BJ (cell line): ENCODE measurements around the gene MAU2. TPM values are rescaled to one million over a fixed set of nuclear protein-coding genes. Genes with fewer than 3 reads are reported as not detected.

Source experiments
- CTCF ChIA-PET: fragments of 350-600 bp; formaldehyde crosslinking; extraction: SDS; loops from one replicate; lab custom pipeline; 2021; ENCODE audit warnings: antibody characterized with exemption, inconsistent platforms; lab: Yijun Ruan, JAX
- POLR2A ChIA-PET: fragments of 300-600 bp; sonication (Branson Sonifier 250); formaldehyde crosslinking; extraction: SDS; loops from one replicate; lab custom pipeline; 2021; ENCODE audit warnings: antibody characterized with exemption; lab: Charles Lee
- DNase-seq: peaks from one replicate; pipeline ENCODE4 v3.0.0-alpha.2; 2011; ENCODE audit warnings: low read depth
- H3K27me3 ChIP-seq: 2 replicates; pipeline ENCODE4 v1.6.0; 2011; ENCODE audit warnings: low read length; ENCODE audit not compliant: control insufficient read depth, insufficient read depth
- H3K36me3 ChIP-seq: 2 replicates; pipeline ENCODE4 v1.5.1; 2011; ENCODE audit warnings: low read length; ENCODE audit not compliant: control insufficient read depth, insufficient read depth
- H3K4me3 ChIP-seq: 2 replicates; pipeline ENCODE4 v1.5.1; 2011; ENCODE audit warnings: low read depth, mild to moderate bottlenecking, control low read depth, low read length
- polyA plus RNA-seq: library from polyadenylated mRNA; depleted of rRNA; stranded (reverse); fragments of >200 nt; gene quantifications from 2 replicates; pipeline ENCODE4 v1.2.3, GENCODE V29; 2011
- TF ChIP-seq, protein P1 (sequence below): IDR thresholded peaks from 2 replicates; pipeline ENCODE4 v1.5.1; 2011; ENCODE audit warnings: low read depth, mild to moderate bottlenecking, control low read depth, inconsistent platforms, low read length, moderate library complexity; ENCODE audit not compliant: insufficient read depth

MAU2 gene
- polyA plus RNA-seq, 1 experiment: 25.9 TPM

DNA sequence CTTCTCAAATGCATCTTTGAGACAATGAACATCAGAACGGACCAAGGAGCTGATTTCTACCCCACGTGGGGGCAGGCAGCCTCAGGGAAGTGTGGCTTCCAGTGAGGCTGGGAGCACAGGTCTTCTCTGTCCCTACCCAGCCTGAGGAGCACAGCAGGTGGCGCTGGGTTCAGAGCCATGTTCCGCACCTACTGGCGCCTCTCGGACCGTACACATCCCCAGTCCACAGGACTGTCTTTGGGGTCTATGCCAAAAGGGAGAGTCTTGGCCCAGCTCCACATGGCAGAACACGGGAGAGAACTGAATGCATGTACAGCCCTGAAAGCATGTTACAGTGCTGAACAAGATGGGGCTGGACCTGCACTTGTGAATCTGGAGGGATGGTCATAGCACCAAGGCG, 22.9 kb upstream of the MAU2 start:
- Histone ChIP-seq H3K36me3 (peaks cover 16% of the 10 kb centered on the region), H3K27me3 (no peaks in the 10 kb centered on the region), H3K4me3 (no peak overlapping the region)
- CTCF ChIA-PET: no interaction called here
- DNase-seq: no peak
- POLR2A ChIA-PET: no interaction called here
- TF ChIP-seq, protein P1, sequence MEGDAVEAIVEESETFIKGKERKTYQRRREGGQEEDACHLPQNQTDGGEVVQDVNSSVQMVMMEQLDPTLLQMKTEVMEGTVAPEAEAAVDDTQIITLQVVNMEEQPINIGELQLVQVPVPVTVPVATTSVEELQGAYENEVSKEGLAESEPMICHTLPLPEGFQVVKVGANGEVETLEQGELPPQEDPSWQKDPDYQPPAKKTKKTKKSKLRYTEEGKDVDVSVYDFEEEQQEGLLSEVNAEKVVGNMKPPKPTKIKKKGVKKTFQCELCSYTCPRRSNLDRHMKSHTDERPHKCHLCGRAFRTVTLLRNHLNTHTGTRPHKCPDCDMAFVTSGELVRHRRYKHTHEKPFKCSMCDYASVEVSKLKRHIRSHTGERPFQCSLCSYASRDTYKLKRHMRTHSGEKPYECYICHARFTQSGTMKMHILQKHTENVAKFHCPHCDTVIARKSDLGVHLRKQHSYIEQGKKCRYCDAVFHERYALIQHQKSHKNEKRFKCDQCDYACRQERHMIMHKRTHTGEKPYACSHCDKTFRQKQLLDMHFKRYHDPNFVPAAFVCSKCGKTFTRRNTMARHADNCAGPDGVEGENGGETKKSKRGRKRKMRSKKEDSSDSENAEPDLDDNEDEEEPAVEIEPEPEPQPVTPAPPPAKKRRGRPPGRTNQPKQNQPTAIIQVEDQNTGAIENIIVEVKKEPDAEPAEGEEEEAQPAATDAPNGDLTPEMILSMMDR: no peak

DNA sequence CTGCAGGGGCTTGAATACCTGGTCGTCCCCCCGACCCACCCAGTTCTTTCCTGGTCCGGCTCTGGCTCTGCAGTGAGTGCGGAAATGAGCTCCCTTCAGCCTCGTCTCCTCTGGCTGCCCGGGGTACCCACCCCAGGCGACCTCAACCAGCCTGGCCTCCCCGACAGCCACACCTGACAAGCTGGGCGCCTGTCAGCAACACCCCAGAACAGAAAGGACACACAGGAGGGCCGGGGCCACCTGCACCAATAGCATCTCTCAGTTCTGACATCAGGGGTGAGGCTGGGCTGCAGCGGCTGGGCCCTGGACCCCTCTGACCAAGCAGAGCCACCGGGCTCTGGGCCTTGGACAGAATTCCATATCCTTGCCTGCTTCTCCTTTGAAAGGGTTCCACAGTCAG, 20.0 kb upstream of the MAU2 start:
- H3K36me3 ChIP-seq: peaks cover 27% of the 10 kb centered on the region
- TF ChIP-seq, protein P1: no peak
- CTCF ChIA-PET: no interaction called here

DNA sequence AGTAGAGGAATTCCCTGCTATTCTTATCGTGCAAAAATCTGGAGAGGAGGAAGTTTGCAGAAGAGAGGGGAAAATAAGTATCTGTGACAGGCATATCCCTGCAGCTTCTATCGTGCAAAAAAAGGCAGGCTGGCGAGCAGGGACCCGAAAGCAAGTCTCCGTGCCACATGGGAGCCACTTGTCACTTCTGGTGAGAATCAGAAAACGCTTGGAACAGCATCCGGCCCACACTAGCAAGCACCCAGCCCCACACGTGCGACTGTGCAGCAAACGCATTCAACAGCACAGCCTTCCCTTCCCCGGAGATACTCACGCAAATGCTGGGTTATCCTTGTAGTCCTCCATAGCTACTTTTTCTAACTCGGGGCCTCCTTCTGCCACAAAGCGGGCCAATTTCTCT, 17.2 kb upstream of the MAU2 start:
- ChIA-PET CTCF (no interaction called here), POLR2A (no interaction called here)
- H3K27me3 ChIP-seq: no peaks in the 10 kb centered on the region
- H3K4me3 ChIP-seq: no peak overlapping the region
- H3K36me3 ChIP-seq: peaks cover 35% of the 10 kb centered on the region
- no peak for DNase-seq
- TF ChIP-seq, protein P1: no peak

More for the DNA sequence above, 20.0 kb upstream of the MAU2 start:
- POLR2A ChIA-PET: no interaction called here
- no peak for DNase-seq
- Histone ChIP-seq H3K4me3 (no peak overlapping the region), H3K27me3 (no peaks in the 10 kb centered on the region)

DNA sequence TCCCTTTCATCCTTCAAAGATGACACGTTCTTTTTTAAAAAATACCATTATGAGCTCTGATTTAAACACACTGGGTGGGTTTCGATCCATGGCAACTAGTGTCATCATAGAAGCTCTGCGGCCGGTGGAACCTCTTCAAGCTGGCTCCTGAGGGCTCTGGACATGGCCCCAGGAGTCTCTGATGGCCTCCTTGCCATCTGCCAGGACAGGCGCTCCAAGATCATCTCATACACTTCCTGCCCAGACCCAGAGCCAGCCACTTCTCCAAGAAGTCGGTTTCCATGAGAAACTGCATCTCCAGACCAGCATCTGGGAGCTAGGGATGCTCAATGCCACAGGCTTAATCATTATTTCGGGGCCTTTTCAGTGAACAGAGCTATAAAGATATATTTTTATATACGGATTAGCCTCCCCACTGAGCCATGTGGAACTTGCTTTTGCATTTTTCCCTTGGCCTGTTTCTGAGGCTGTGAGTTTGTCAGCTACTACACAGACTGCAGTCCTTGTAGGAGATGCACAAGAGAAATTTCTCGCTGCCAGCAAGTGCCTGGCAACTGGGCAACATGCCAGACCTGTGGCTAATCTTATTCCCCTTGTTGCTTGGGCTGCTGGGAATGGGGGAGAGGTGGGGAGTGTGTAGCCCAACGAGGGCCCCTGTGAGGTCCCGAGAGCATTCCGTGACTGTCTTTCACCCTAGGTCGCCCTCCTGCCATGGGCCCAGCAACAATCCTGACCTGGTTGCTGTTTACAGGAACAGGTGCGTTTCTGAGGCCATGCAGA, 16.3 kb upstream of the MAU2 start:
- DNase-seq: no peak
- CTCF ChIA-PET: interaction anchor here (0.5 kb wide), 1 partner anchor 22 kb away, joined by 5 read pairs; no protein-coding TSS in a partner anchor
- no peak overlapping the region for H3K4me3 ChIP-seq
- H3K36me3 ChIP-seq: peaks cover 40% of the 10 kb centered on the region
- POLR2A ChIA-PET: no interaction called here
- no peaks in the 10 kb centered on the region for H3K27me3 ChIP-seq
- TF ChIP-seq, protein P1: no peak

DNA sequence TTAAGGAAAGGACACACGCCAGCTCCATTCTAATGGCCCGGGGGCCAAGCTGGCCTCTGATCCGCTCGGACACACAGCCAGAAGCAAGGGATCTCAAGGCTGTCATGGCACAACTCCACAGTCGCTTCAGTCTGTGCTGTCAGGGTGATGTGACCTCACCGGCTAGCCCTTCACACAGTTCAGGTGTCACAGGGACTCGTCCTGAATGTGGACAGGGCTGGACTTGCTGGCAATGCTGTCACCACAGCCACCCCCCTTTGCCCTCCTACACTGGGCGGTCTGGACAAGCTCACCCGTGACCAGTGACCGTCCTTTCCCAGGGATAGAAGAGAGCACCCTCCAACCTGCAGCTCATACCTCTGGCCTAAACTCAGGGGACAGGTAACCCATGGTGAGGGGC, 15.6 kb upstream of the MAU2 start:
- TF ChIP-seq, protein P1: no peak
- H3K4me3 ChIP-seq: no peak overlapping the region
- CTCF ChIA-PET: no interaction called here
- POLR2A ChIA-PET: no interaction called here
- peaks cover 43% of the 10 kb centered on the region for H3K36me3 ChIP-seq
- no peaks in the 10 kb centered on the region for H3K27me3 ChIP-seq
- no peak for DNase-seq
